HepG2 (cell line): ENCODE measurements around the gene ZNF414. TPM values are rescaled to one million over a fixed set of nuclear protein-coding genes. Genes with fewer than 3 reads are reported as not detected.

Experiments used
- AGO2 ChIP-seq: fragments of 200-400 bp; formaldehyde crosslinking; optimal IDR thresholded peaks from 2 replicates; pipeline ENCODE3; 2017; ENCODE audit warnings: mild to moderate bottlenecking, low read depth, low read length, moderate library complexity
- ATAD3A ChIP-seq: sonication (generic); formaldehyde crosslinking; IDR thresholded peaks from 2 replicates; pipeline ENCODE4 v1.4.0; 2020; ENCODE audit warnings: missing genetic modification reagents
- ATRX ChIP-seq: sonication (generic); formaldehyde crosslinking; IDR thresholded peaks from 2 replicates; pipeline ENCODE4 v1.4.0; 2020; ENCODE audit warnings: missing genetic modification reagents, borderline replicate concordance
- EZH2 ChIP-seq: conservative IDR thresholded peaks from 2 replicates; pipeline ENCODE4 v1.6.1; 2012; ENCODE audit warnings: mild to moderate bottlenecking, low read depth, low read length, moderate library complexity
- HOXA9 ChIP-seq: sonication (generic); formaldehyde crosslinking; IDR thresholded peaks from 2 replicates; pipeline ENCODE4 v1.8.1; 2022; ENCODE audit warnings: missing genetic modification reagents, mild to moderate bottlenecking, moderate library complexity, borderline replicate concordance
- KDM6A ChIP-seq: IDR thresholded peaks from 2 replicates; pipeline ENCODE4 v1.6.1; 2016; ENCODE audit warnings: low read depth
- LCORL ChIP-seq, 2 experiments: fragments of 450-650 bp in 1 of 2; sonication (generic) in 1 of 2; formaldehyde crosslinking in 1 of 2; IDR thresholded peaks; 2 replicates each; pipeline versions ENCODE4 v1.5.0 to v1.6.1; 2017 to 2020; ENCODE audit warnings: antibody characterized with exemption in 1 of 2, missing genetic modification reagents in 1 of 2
- NAIF1 ChIP-seq: sonication (generic); formaldehyde crosslinking; IDR thresholded peaks from 2 replicates; pipeline ENCODE4 v1.5.0; 2020; ENCODE audit warnings: mild to moderate bottlenecking, missing genetic modification reagents, borderline replicate concordance
- NCOA1 ChIP-seq: sonication (generic); formaldehyde crosslinking; IDR thresholded peaks from 2 replicates; pipeline ENCODE4 v1.9.0; 2021; ENCODE audit warnings: missing genetic modification reagents
- SIN3B ChIP-seq: fragments of 150-350 bp; IDR thresholded peaks from 2 replicates; pipeline ENCODE4 v1.6.1; 2014; ENCODE audit warnings: low read length
- SMC3 ChIP-seq: IDR thresholded peaks from 2 replicates; pipeline ENCODE4 v1.6.1; 2011; ENCODE audit warnings: low read length, improper control_type of control experiment
- SSRP1 ChIP-seq: IDR thresholded peaks from 2 replicates; pipeline ENCODE4 v1.6.1; 2016; ENCODE audit warnings: control low read depth
- STAT5B ChIP-seq: sonication (generic); formaldehyde crosslinking; IDR thresholded peaks from 2 replicates; pipeline ENCODE4 v1.4.0; 2020; ENCODE audit warnings: missing genetic modification reagents
- ZBTB8A ChIP-seq: sonication (generic); formaldehyde crosslinking; IDR thresholded peaks from 2 replicates; pipeline ENCODE4 v1.4.0; 2020; ENCODE audit warnings: mild to moderate bottlenecking, low read depth, missing genetic modification reagents, borderline replicate concordance
- ZC3H13 ChIP-seq: sonication (generic); formaldehyde crosslinking; IDR thresholded peaks from 2 replicates; pipeline ENCODE4 v1.8.1; 2023; ENCODE audit warnings: mild to moderate bottlenecking, missing genetic modification reagents, moderate library complexity
- ZNF256 ChIP-seq: sonication (generic); formaldehyde crosslinking; conservative IDR thresholded peaks from 2 replicates; pipeline ENCODE4 v1.4.0; 2020; ENCODE audit warnings: missing genetic modification reagents
- ZNF3 ChIP-seq: IDR thresholded peaks from 2 replicates; pipeline ENCODE4 v1.7.0; 2017; ENCODE audit warnings: inconsistent platforms
- ZNF615 ChIP-seq: sonication (generic); formaldehyde crosslinking; IDR thresholded peaks from 2 replicates; pipeline ENCODE4 v1.5.0; 2020; ENCODE audit warnings: mild to moderate bottlenecking, missing genetic modification reagents, borderline replicate concordance
- ZNF850 ChIP-seq: sonication (generic); formaldehyde crosslinking; conservative IDR thresholded peaks from 2 replicates; pipeline ENCODE4 v1.9.0; 2021; ENCODE audit warnings: mild to moderate bottlenecking, missing genetic modification reagents
- ZSCAN25 ChIP-seq: sonication (generic); formaldehyde crosslinking; IDR thresholded peaks from 2 replicates; pipeline ENCODE4 v1.8.0; 2022; ENCODE audit warnings: mild to moderate bottlenecking, missing genetic modification reagents
- polyA plus RNA-seq, 8 experiments: library from polyadenylated mRNA; depleted of rRNA in 3 of 8; stranded (reverse) in 7 of 8; unstranded in 1 of 8; fragments of >200 nt; fragmentation: Illumina TruSeq in 4 of 8; extraction: Trizol in 4 of 8; gene quantifications; 2 replicates each; pipeline versions ENCODE4 v1.2.1 to v1.2.3, GENCODE V29; 2011 to 2016; ENCODE audit warnings: low read depth in 4 of 8, missing spikeins in 1 of 8, mixed read lengths in 1 of 8; ENCODE audit not compliant: insufficient read depth in 1 of 8
- total RNA-seq, 5 experiments: library from RNA; depleted of rRNA; stranded (reverse); fragments of >200 nt; fragmentation: Illumina TruSeq; extraction: Trizol; gene quantifications; 2 replicates each; pipeline ENCODE4 v1.2.3, GENCODE V29; 2016; ENCODE audit warnings: low read depth in 1 of 5
- TF ChIP-seq, protein P1 (sequence below): sonication (generic); formaldehyde crosslinking; IDR thresholded peaks from 2 replicates; pipeline ENCODE4 v1.4.0; 2020; ENCODE audit warnings: missing genetic modification reagents, borderline replicate concordance
- TF ChIP-seq, protein P2 (sequence below): sonication (generic); formaldehyde crosslinking; conservative IDR thresholded peaks from 2 replicates; pipeline ENCODE4 v1.4.0; 2020; ENCODE audit warnings: missing genetic modification reagents
- TF ChIP-seq, protein P3 (sequence below): sonication (generic); formaldehyde crosslinking; IDR thresholded peaks from 2 replicates; pipeline ENCODE4 v1.5.0; 2020; ENCODE audit warnings: missing genetic modification reagents
- TF ChIP-seq, protein P4 (sequence below): sonication (generic); formaldehyde crosslinking; IDR thresholded peaks from 2 replicates; pipeline ENCODE4 v1.9.0; 2021; ENCODE audit warnings: missing genetic modification reagents, mild to moderate bottlenecking, borderline replicate concordance

The ZNF414 gene
- total and polyA plus RNA-seq, 2 of the 13 experiments (the other 11 are each of a cell fraction or from before 2014, with no cell fraction given): 2.5 to 4.0 TPM

DNA sequence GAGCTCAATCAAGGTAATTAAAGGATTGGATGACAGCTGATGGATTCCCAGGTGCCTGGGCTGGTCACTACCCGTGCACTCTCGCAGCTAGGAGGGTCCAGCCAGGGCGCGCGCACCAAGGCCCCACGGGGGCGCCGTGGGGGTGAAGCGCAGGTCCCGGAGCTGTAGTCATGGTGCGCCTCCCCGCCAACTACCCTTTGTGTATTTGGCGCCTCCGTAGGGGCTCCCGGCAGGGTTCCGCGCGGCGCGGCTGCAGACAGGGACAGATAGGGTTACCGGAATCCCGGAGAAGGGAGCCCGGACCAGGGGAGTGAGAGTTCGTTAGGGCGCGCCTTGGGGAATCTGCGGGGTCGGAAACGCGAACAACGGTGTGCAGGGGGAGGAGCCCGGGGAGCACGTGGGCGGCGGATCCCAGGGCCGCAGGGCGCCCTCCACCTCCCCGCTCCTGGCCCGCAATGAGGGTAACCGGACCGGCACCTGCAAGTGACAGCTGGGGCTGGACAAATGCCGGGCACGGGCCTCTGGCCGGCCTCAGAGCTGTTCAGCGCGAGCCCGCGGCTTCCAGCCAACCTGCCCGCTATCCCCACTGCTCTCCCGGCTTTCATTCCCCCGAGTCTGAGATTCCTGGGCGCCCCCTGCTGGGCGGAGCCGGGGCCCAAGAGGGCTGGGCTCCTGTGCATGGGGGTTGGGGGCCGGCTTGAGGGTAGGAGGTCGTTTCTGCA, 8.1 kb downstream of the ZNF414 start (continued):
- TF ChIP-seq ZNF256 (no peak), SMC3 (no peak; the same call in 1 of the 2 replicates), ATRX (CRISPR knock-in tag) (no peak), ATAD3A (CRISPR knock-in tag) (no peak), ZBTB8A (CRISPR knock-in tag) (no peak), SSRP1 (CRISPR knock-in tag) (0 out of 2 replicates have a peak, but pooled peaks have one; percentile 51), SIN3B (no peak), ZNF615 (CRISPR knock-in tag) (no peak), EZH2 (no peak), ZNF3 (CRISPR knock-in tag) (no peak), NAIF1 (CRISPR knock-in tag) (no peak), STAT5B (CRISPR knock-in tag) (no peak), ZC3H13 (CRISPR knock-in tag) (no peak; the same call in 1 of the 2 replicates), LCORL (IDR thresholded peaks at IDR 0.05) (no peak), LCORL (CRISPR knock-in tag; IDR thresholded peaks at IDR 0.05) (no peak; the same call in 1 of the 2 replicates), NCOA1 (no peak), ZSCAN25 (CRISPR knock-in tag) (no peak), HOXA9 (CRISPR knock-in tag) (no peak), AGO2 (peak; percentile 95), KDM6A (no peak), ZNF850 (CRISPR knock-in tag) (0 out of 2 replicates have a peak, but pooled peaks have one; percentile 16)
- TF ChIP-seq, protein P1, sequence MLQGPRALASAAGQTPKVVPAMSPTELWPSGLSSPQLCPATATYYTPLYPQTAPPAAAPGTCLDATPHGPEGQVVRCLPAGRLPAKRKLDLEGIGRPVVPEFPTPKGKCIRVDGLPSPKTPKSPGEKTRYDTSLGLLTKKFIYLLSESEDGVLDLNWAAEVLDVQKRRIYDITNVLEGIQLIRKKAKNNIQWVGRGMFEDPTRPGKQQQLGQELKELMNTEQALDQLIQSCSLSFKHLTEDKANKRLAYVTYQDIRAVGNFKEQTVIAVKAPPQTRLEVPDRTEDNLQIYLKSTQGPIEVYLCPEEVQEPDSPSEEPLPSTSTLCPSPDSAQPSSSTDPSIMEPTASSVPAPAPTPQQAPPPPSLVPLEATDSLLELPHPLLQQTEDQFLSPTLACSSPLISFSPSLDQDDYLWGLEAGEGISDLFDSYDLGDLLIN: no peak
- TF ChIP-seq, protein P2, sequence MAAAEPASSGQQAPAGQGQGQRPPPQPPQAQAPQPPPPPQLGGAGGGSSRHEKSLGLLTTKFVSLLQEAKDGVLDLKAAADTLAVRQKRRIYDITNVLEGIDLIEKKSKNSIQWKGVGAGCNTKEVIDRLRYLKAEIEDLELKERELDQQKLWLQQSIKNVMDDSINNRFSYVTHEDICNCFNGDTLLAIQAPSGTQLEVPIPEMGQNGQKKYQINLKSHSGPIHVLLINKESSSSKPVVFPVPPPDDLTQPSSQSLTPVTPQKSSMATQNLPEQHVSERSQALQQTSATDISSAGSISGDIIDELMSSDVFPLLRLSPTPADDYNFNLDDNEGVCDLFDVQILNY (CRISPR knock-in tag): no peak
- TF ChIP-seq, protein P3, sequence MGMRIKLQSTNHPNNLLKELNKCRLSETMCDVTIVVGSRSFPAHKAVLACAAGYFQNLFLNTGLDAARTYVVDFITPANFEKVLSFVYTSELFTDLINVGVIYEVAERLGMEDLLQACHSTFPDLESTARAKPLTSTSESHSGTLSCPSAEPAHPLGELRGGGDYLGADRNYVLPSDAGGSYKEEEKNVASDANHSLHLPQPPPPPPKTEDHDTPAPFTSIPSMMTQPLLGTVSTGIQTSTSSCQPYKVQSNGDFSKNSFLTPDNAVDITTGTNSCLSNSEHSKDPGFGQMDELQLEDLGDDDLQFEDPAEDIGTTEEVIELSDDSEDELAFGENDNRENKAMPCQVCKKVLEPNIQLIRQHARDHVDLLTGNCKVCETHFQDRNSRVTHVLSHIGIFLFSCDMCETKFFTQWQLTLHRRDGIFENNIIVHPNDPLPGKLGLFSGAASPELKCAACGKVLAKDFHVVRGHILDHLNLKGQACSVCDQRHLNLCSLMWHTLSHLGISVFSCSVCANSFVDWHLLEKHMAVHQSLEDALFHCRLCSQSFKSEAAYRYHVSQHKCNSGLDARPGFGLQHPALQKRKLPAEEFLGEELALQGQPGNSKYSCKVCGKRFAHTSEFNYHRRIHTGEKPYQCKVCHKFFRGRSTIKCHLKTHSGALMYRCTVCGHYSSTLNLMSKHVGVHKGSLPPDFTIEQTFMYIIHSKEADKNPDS: no peak
- TF ChIP-seq, protein P4, sequence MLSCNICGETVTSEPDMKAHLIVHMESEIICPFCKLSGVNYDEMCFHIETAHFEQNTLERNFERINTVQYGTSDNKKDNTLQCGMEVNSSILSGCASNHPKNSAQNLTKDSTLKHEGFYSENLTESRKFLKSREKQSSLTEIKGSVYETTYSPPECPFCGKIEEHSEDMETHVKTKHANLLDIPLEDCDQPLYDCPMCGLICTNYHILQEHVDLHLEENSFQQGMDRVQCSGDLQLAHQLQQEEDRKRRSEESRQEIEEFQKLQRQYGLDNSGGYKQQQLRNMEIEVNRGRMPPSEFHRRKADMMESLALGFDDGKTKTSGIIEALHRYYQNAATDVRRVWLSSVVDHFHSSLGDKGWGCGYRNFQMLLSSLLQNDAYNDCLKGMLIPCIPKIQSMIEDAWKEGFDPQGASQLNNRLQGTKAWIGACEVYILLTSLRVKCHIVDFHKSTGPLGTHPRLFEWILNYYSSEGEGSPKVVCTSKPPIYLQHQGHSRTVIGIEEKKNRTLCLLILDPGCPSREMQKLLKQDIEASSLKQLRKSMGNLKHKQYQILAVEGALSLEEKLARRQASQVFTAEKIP (CRISPR knock-in tag): no peak
